Measurements from ENCODE around the gene PPP1R3E. TPM values are rescaled to one million over a fixed set of nuclear protein-coding genes. Genes with fewer than 3 reads are reported as not detected.
"Not testable (repeated sequence)": the region's sequence is repeated elsewhere in the genome, so short reads cannot be mapped to it uniquely, and the experiment has no call there.

The PPP1R3E gene
- total RNA-seq, 4 donors from 2014 or later: 12.6 to 14.5 (median 13.9) TPM

DNA sequence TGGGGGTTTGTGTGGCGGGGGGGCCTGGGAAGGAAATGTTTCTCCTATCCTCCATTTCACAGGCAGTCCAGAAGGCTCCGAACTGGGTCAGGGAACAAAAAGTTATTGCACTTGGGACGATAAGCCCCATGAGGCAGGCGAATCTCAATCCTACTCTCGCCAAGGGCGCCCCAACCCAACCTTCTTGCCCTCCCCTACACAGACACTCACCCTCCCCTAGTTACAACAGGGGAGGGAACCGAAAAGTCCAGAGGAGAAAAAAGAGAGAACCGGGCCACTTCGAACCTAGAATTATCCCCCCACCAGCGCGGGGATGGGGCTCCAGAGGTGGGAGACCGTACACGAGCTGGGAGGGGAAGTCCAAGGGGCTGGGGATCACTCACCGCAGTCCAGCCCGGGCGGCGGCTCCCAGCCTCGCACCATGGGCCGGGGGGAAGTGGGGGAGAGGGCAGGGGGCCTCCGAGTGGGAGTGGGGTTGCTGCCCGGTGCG lies 17.1 kb downstream of the PPP1R3E start:
- H3K36me3 ChIP-seq: no peaks in the 10 kb centered on the region
- H3K27me3 ChIP-seq: no peaks in the 10 kb centered on the region
- peak overlapping the region; percentile 60 to 96 (median 81) for H3K4me3 ChIP-seq (replicated peaks in 1 of 3)
- intact Hi-C loops (cut with DNase I): no loop called here
- H3K4me1 ChIP-seq: peaks cover 8 to 21% of the 10 kb centered on the region in 2 donors
- no peaks in the 10 kb centered on the region for H3K9me3 ChIP-seq
- H3K27ac ChIP-seq: peak overlapping the region; percentile 83 to 96 (median 91)
- no peak for TF ChIP-seq POLR2A (IDR thresholded peaks at IDR 0.05)
- TF ChIP-seq, protein P1, sequence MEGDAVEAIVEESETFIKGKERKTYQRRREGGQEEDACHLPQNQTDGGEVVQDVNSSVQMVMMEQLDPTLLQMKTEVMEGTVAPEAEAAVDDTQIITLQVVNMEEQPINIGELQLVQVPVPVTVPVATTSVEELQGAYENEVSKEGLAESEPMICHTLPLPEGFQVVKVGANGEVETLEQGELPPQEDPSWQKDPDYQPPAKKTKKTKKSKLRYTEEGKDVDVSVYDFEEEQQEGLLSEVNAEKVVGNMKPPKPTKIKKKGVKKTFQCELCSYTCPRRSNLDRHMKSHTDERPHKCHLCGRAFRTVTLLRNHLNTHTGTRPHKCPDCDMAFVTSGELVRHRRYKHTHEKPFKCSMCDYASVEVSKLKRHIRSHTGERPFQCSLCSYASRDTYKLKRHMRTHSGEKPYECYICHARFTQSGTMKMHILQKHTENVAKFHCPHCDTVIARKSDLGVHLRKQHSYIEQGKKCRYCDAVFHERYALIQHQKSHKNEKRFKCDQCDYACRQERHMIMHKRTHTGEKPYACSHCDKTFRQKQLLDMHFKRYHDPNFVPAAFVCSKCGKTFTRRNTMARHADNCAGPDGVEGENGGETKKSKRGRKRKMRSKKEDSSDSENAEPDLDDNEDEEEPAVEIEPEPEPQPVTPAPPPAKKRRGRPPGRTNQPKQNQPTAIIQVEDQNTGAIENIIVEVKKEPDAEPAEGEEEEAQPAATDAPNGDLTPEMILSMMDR (IDR thresholded peaks at IDR 0.05): no peak
- peak in 1 of 2 donors; percentile 15 for DNase-seq
- WGBS, 2 donors: 0% methylated on average over 8 to 22 of the region's 22 CpGs

DNA sequence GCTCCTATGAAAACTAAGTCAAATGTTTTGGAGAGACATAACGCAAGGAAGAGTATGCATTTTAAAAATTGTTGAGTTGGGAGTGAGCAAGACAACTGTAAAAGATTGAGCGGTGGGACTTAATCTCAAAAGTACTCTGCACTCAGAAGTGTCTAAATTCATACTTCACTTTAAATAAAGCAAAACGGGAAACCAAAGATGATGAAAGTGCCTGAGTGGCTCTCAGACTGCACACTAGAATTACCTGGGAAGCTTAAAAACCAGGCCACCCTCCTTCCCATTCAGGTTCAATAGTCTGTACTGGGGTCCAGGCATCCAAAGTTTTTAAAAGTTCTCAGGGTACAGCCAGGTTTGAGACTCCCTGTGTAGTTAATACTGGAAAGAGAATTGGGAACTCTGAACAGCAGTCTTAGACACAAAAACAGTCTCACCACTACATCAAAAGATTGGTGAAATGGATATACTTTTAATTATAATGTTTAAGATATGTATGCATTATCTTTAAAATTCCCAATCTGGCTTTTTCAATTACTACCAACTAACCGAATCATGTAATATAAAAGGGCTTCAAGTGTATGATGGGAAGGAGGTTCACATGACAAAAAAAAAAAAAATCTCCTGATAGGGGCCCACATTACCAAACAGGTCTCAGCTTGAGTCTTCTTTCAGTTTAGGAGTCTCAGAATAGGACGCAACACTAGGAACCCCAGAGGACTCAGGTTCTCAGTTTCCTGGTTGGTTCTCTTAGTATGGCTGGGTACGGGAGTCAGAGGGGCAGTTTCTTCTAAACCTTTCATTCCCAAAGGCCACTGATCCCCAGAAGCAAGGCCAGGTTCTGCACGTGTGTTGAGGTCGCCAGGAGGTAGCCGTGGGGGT lies 17.8 kb downstream of the PPP1R3E start:
- TF ChIP-seq, protein P1 (IDR thresholded peaks at IDR 0.05): no peak
- TF ChIP-seq POLR2A (IDR thresholded peaks at IDR 0.05): no peak
- H3K9me3 ChIP-seq: no peaks in the 10 kb centered on the region
- DNase-seq: no peak
- intact Hi-C loops (cut with DNase I): no loop called here
- 29 to 30% methylated on average over 9 of the region's 9 CpGs for WGBS, 2 donors
- H3K27ac ChIP-seq: peak overlapping the region; percentile 83 to 96 (median 91)
- H3K27me3 ChIP-seq: no peaks in the 10 kb centered on the region
- peaks cover 8 to 21% of the 10 kb centered on the region in 2 donors for H3K4me1 ChIP-seq
- H3K4me3 ChIP-seq (replicated peaks in 1 of 3): peak overlapping the region; percentile 60 to 96 (median 81)
- no peaks in the 10 kb centered on the region for H3K36me3 ChIP-seq

DNA sequence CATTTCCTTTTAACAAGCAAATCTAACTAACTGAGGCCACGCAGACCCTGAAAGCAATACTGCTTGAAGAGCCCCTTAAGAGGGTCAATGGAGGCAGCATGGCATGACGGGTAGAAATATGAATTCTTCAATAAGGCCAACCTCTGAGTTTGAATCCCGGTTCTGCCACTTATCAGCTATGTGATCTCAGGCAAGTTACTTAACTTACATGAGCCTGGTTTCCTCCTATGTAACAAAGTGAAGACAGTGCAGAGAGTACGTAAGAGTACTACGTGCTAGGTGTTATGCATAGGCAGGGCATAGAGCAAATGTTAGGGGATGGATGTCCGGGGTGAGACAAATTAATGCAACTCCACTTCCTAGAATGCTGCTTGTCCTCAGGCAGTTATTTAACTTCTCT lies 21.4 kb downstream of the PPP1R3E start:
- intact Hi-C loops (cut with DNase I): no loop called here
- H3K27ac ChIP-seq: no peak overlapping the region
- no peaks in the 10 kb centered on the region for H3K27me3 ChIP-seq
- DNase-seq: no peak
- WGBS, 2 donors: 93 to 98% methylated on average over 6 of the region's 6 CpGs
- H3K36me3 ChIP-seq: peaks cover 0 to 6% of the 10 kb centered on the region in 2 donors
- TF ChIP-seq POLR2A (IDR thresholded peaks at IDR 0.05): no peak
- TF ChIP-seq, protein P1 (IDR thresholded peaks at IDR 0.05): no peak
- H3K9me3 ChIP-seq: no peaks in the 10 kb centered on the region
- peaks cover 4 to 12% of the 10 kb centered on the region in 2 donors for H3K4me1 ChIP-seq
- no peak overlapping the region for H3K4me3 ChIP-seq (replicated peaks in 1 of 3)

DNA sequence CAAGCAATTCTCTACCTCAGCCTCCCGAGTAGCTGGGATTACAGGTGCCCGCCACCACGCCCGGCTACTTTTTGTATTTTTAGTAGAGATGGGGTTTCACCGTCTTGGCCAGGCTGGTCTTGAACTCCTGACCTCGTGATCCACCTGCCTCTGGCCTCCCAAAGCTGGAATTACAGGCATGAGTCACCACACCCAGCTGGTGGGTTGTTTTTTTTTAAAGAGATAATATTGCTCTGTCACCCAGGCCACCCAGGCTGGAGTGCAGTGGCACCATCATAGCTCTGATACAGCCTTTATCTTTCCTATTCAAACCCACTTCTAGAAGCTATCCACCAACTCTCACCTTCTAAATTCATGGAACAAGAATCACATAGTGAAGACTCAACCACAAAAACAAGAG lies 24.7 kb downstream of the PPP1R3E start:
- 93 to 98% methylated on average over 6 of the region's 6 CpGs for WGBS, 2 donors
- H3K27ac ChIP-seq; H3K4me1 ChIP-seq; H3K9me3 ChIP-seq; H3K27me3 ChIP-seq; DNase-seq; intact Hi-C loops (cut with DNase I); H3K36me3 ChIP-seq; H3K4me3 ChIP-seq (replicated peaks in 1 of 3): not testable (repeated sequence)

DNA sequence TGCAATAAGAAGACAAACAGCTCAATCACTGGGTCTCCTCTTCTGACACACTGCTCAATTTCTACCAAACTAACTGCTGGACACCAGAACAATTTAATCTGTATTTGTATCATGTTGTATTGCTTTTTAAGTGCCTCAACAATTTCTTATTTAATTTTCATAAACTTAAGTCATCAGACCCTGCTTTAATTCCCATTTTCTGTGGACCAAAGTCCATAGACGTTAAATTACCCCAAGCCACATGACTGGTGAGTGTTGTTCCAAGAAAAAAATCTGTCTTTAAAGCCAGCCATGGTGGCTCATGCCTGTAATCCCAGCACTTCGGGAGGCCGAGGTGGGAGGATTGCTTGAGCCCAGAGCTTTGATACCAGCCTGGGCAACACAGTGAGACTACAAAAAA lies 25.5 kb downstream of the PPP1R3E start:
- intact Hi-C loops (cut with DNase I): no loop called here
- TF ChIP-seq, protein P1 (IDR thresholded peaks at IDR 0.05): no peak
- no peak for TF ChIP-seq POLR2A (IDR thresholded peaks at IDR 0.05)
- peaks cover 0 to 9% of the 10 kb centered on the region in 2 donors for H3K36me3 ChIP-seq
- no peaks in the 10 kb centered on the region for H3K27me3 ChIP-seq
- no peaks in the 10 kb centered on the region for H3K9me3 ChIP-seq
- no peak overlapping the region for H3K4me3 ChIP-seq (replicated peaks in 1 of 3)
- H3K4me1 ChIP-seq: no peaks in the 10 kb centered on the region
- 89 to 92% methylated on average over 3 of the region's 3 CpGs for WGBS, 2 donors
- DNase-seq: no peak
- H3K27ac ChIP-seq: no peak overlapping the region
